ENCODE measurements around the gene FAM83G. TPM values are rescaled to one million over a fixed set of nuclear protein-coding genes. Genes with fewer than 3 reads are reported as not detected.

The FAM83G gene
- total RNA-seq, 1 experiment from 2014 or later, result 38.7 TPM

- H2BK12ac ChIP-seq (ENCODE audit: insufficient read length, low read depth, low read length), result no peak overlapping the region
- no peak overlapping the region for H4K5ac ChIP-seq (ENCODE audit: insufficient read length, low read depth, low read length)
- no peaks in the 10 kb centered on the region for H3K23me2 ChIP-seq (ENCODE audit: insufficient read length, low read depth, low read length, poor library complexity, severe bottlenecking)
- no peak overlapping the region; a peak in 1 of 7 replicates for H3K27ac Mint-ChIP-seq
- H3K18ac ChIP-seq (ENCODE audit: insufficient read length, low read depth, low read length), result no peak overlapping the region
- H3K9me3 ChIP-seq (ENCODE audit: control insufficient read depth, low read depth, low read length), result no peaks in the 10 kb centered on the region
- no peak overlapping the region for H3K27ac ChIP-seq (ENCODE audit: insufficient read length, low read depth, low read length)
- no peak for TF ChIP-seq CTCF (conservative IDR thresholded peaks at IDR 0.05)
- H3K14ac ChIP-seq (ENCODE audit: insufficient read depth, low read length), result no peak overlapping the region
- no peak overlapping the region for H3T11ph ChIP-seq (ENCODE audit: low read length)
- H3K36me3 Mint-ChIP-seq (ENCODE audit: insufficient read depth in 1 of 3, low read depth in 3 of 3), result peaks cover 5 to 47% (median 37%) of the 10 kb centered on the region in 3 experiments; a peak in 6 of 7 replicates
- no peak overlapping the region for H3K56ac ChIP-seq (ENCODE audit: insufficient read length, low read depth, low read length)
- no peak overlapping the region for H3K4ac ChIP-seq (ENCODE audit: low read depth, low read length)
- DNase-seq, result no peak
- no peak overlapping the region for H2AK5ac ChIP-seq (ENCODE audit: insufficient read length, low read length)
- H3K9ac ChIP-seq (ENCODE audit: extremely low read depth, insufficient read length, low read length), result no peak overlapping the region
- H3K79me2 ChIP-seq (ENCODE audit: insufficient read depth, low read length), result no peaks in the 10 kb centered on the region
- H2BK120ac ChIP-seq (ENCODE audit: low read depth, low read length, poor library complexity, severe bottlenecking), result no peak overlapping the region
- no peak overlapping the region for H4K8ac ChIP-seq (replicated peaks; ENCODE audit: insufficient read length, low read depth, low read length)
- H3K4me1 Mint-ChIP-seq, result peaks cover 22 to 33% of the 10 kb centered on the region in 2 experiments
- H2BK15ac ChIP-seq (ENCODE audit: low read depth, low read length), result no peak overlapping the region
- no peaks in the 10 kb centered on the region for H3K27me3 Mint-ChIP-seq (ENCODE audit: low read depth)
- no peaks in the 10 kb centered on the region for H3K27me3 ChIP-seq (ENCODE audit: insufficient read depth, low read length)
- H2BK20ac ChIP-seq (ENCODE audit: low read depth, low read length, poor library complexity, severe bottlenecking), result no peak overlapping the region
- H4K91ac ChIP-seq (ENCODE audit: insufficient read length, low read depth, low read length), result no peak overlapping the region
- no peak overlapping the region for H2AFZ ChIP-seq (ENCODE audit: low read length)
- H3K4me1 ChIP-seq (ENCODE audit: insufficient read depth, low read length), result no peaks in the 10 kb centered on the region
- H4K20me1 ChIP-seq (ENCODE audit: control insufficient read depth, insufficient read depth, insufficient read length), result no peaks in the 10 kb centered on the region
- no peak overlapping the region for H3K4me3 Mint-ChIP-seq
- H3K79me1 ChIP-seq (ENCODE audit: insufficient read depth, low read depth, low read length, poor library complexity, severe bottlenecking), result no peaks in the 10 kb centered on the region
- WGBS (ENCODE audit: extremely low coverage, insufficient read length, low lambda C conversion rate), result no CpG with 5 or more reads among the region's 7 CpGs
- H3K23ac ChIP-seq (ENCODE audit: insufficient read length, low read depth, low read length), result no peak overlapping the region
- no peak overlapping the region for H3K4me2 ChIP-seq (ENCODE audit: insufficient read depth, insufficient read length, low read length)
- H2BK5ac ChIP-seq (ENCODE audit: insufficient read length, low read length), result no peak overlapping the region
- no peaks in the 10 kb centered on the region for H3K9me3 Mint-ChIP-seq
Measured at GRCh38 chr17:18971801-18972200, 32.8 kb downstream of the FAM83G start.
